Epidermal melanocyte (primary cell): ENCODE results near the gene KCNK7.
"Not testable (repeated sequence)": the region's sequence is repeated elsewhere in the genome, so short reads cannot be mapped to it uniquely, and the experiment has no call there.

ENCODE experiments used
- DNase-seq: peaks from one replicate; pipeline ENCODE4 v3.0.0; 2011; ENCODE audit warnings: low spot score; ENCODE audit not compliant: insufficient read length

Gene KCNK7

GRCh38 chr11:65574811-65575567 lies 20.6 kb downstream of the KCNK7 start:
- no peak for DNase-seq

- peak; percentile 97 for DNase-seq
Measured at GRCh38 chr11:65574109-65574810, 21.3 kb downstream of the KCNK7 start.

- no peak for DNase-seq
Measured at GRCh38 chr11:65573391-65574079, 22.1 kb downstream of the KCNK7 start.

- DNase-seq = peak; percentile 95
Measured at GRCh38 chr11:65572356-65573051, 23.1 kb downstream of the KCNK7 start, which contains the start of gene FAM89B. Gene FAM89B (plus strand): TSS chr11:65572538. CDS start chr11:65572670, 132 bp downstream.

- DNase-seq = no peak
Measured at GRCh38 chr11:65571940-65572339, 23.7 kb downstream of the KCNK7 start.

- DNase-seq = no peak
Measured at GRCh38 chr11:65571420-65571819, 24.2 kb downstream of the KCNK7 start.

- DNase-seq = peak; percentile 98
Measured at GRCh38 chr11:65569973-65570918, 25.4 kb downstream of the KCNK7 start, which contains the start of gene ZNRD2. Gene ZNRD2 (plus strand): TSS chr11:65570477. CDS start chr11:65570492, 15 bp downstream.

GRCh38 chr11:65569164-65569972 lies 26.2 kb downstream of the KCNK7 start:
- DNase-seq = no peak

- DNase-seq = no peak
Measured at GRCh38 chr11:65565624-65566453, 29.8 kb downstream of the KCNK7 start.

GRCh38 chr11:65564879-65565559 lies 30.6 kb downstream of the KCNK7 start:
- not testable (repeated sequence) for DNase-seq

- no peak for DNase-seq
Measured at GRCh38 chr11:65563601-65564000, 32.0 kb downstream of the KCNK7 start.

- no peak for DNase-seq
Measured at GRCh38 chr11:65562788-65563187, 32.8 kb downstream of the KCNK7 start.

- DNase-seq = no peak
Measured at GRCh38 chr11:65562020-65562419, 33.6 kb downstream of the KCNK7 start.

GRCh38 chr11:65560555-65561418 lies 34.8 kb downstream of the KCNK7 start:
- DNase-seq = no peak

- DNase-seq = no peak
Measured at GRCh38 chr11:65559951-65560537, 35.6 kb downstream of the KCNK7 start.

- no peak for DNase-seq
Measured at GRCh38 chr11:65559535-65559934, 36.1 kb downstream of the KCNK7 start.
